ENCODE results near the gene TXNIP.

Gene TXNIP

GRCh38 chr1:145975216-145975615 is 21.2 kb downstream of the TXNIP start:
- no peak for TF ChIP-seq CTCF (IDR thresholded peaks at IDR 0.05; ENCODE audit: insufficient read depth, low read length, missing control alignments)
- ChIA-PET POLR2A (no interaction called here), CTCF (interaction anchor here (2.9 to 24.4 kb wide), 4 partner anchors 9 to 129 kb away, joined by 14 to 787 read pairs (median 142); partner anchors contain the start of genes ANKRD34A, HJV, NUDT17 and POLR3GL)
- no peak for DNase-seq (ENCODE audit: low read depth, low spot score)
- no peak overlapping the region for H3K4me3 ChIP-seq (ENCODE audit: low read depth, low read length)

GRCh38 chr1:145974721-145975120 is 21.7 kb downstream of the TXNIP start:
- H3K4me3 ChIP-seq (ENCODE audit: low read depth, low read length): no peak overlapping the region
- POLR2A ChIA-PET: no interaction called here
- no peak for TF ChIP-seq CTCF (IDR thresholded peaks at IDR 0.05; ENCODE audit: insufficient read depth, low read length, missing control alignments)
- CTCF ChIA-PET: interaction anchor here (6.6 to 24.4 kb wide), 3 partner anchors 9 to 37 kb away, joined by 130 to 787 read pairs (median 155); partner anchors contain the start of genes ANKRD34A, HJV, POLR3GL and TXNIP
- DNase-seq (ENCODE audit: low read depth, low spot score): no peak

- TF ChIP-seq CTCF (IDR thresholded peaks at IDR 0.05; ENCODE audit: insufficient read depth, low read length, missing control alignments): no peak
Observed at GRCh38 chr1:145972580-145972979, 23.8 kb downstream of the TXNIP start.

DNA sequence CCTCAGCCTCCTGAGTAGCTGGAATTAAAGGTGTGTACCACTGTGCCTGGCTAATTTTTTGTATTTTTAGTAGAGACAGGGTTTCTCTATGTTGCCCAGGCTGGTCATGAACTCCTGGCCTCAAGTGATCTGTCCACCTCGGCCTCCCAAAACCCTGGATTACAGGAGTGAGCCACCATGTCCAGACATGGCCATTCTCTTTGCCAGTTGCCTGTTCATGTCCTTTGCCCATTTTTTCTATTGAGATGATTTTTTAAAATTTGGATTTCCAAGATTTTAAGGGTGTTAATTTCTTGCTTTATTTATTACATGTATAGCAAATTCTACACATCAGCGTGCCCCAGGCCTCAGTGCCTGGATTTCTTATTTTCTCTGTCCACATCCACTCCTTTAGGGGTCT is 29.1 kb downstream of the TXNIP start:
- H3K4me3 ChIP-seq (ENCODE audit: low read depth, low read length): no peak overlapping the region
- TF ChIP-seq CTCF (IDR thresholded peaks at IDR 0.05; ENCODE audit: insufficient read depth, low read length, missing control alignments): no peak
- DNase-seq (ENCODE audit: low read depth, low spot score): no peak
- ChIA-PET CTCF (interaction anchor here (1.0 to 8.5 kb wide), 7 partner anchors 11 to 47 kb away, joined by 3 to 130 read pairs (median 3); partner anchors contain the start of gene RBM8A), POLR2A (interaction anchor here (1.3 kb wide), 1 partner anchor 13 kb away, joined by 3 read pairs; no protein-coding TSS in a partner anchor)

More at GRCh38 chr1:145972580-145972979, 23.8 kb downstream of the TXNIP start:
- H3K4me3 ChIP-seq (ENCODE audit: low read depth, low read length): no peak overlapping the region
- ChIA-PET CTCF (interaction anchor here (1.0 to 1.4 kb wide), 3 partner anchors 32 to 40 kb away, joined by 3 to 7 read pairs (median 3); no protein-coding TSS in a partner anchor), POLR2A (no interaction called here)
- DNase-seq (ENCODE audit: low read depth, low spot score): no peak

GRCh38 chr1:145965119-145965744 is 31.1 kb downstream of the TXNIP start:
- POLR2A ChIA-PET: interaction anchor here (0.7 to 1.9 kb wide), 5 partner anchors 11 to 73 kb away, joined by 3 to 15 read pairs (median 3); partner anchors contain the start of gene RBM8A
- CTCF ChIA-PET: interaction anchor here (1.1 to 8.5 kb wide), 10 partner anchors 8 to 120 kb away, joined by 3 to 130 read pairs (median 6); partner anchors contain the start of genes ITGA10, NUDT17, RBM8A and TXNIP
- H3K4me3 ChIP-seq (ENCODE audit: low read depth, low read length): peak overlapping the region; percentile 93

More at GRCh38 chr1:145965119-145965744, 31.1 kb downstream of the TXNIP start:
- no peak for DNase-seq (ENCODE audit: low read depth, low spot score)
- TF ChIP-seq CTCF (IDR thresholded peaks at IDR 0.05; ENCODE audit: insufficient read depth, low read length, missing control alignments): no peak
